ENCODE measurements around the gene PELI3. TPM values are rescaled to one million over a fixed set of nuclear protein-coding genes. Genes with fewer than 3 reads are reported as not detected.

PELI3 gene
- total and polyA plus RNA-seq, 2 of the 8 experiments (the other 6 are each of a cell fraction or from before 2014, with no cell fraction given), result 5.2 to 7.6 TPM

DNA sequence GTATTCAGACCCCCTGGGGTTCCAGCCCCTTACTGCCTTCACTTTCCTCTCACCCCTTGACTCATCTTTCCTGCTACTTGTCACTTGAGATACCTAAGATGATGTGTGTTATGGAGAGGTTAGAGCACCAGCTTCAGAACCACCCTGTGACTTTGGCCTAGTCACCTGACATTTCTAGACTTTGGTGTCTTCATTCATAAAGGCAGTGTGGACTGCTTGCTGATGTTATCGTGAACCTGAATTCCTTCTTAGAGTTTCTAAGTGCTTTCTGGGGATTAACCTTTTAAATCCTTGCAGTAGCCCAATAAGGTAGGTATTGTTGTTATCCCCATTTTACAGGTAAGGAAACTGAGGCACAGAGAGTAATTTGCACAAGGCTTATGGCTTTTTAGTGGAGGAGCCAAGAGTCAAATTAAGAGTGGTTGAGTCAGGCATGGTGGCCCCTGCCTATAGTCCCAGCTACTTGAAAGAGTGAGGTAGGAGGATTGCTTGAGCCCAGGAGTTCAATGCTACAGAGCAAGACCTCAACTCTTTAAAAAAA, 38.6 kb downstream of the PELI3 start:
- Histone ChIP-seq H2BK5ac (ENCODE audit: low read depth, low read length) (no peak overlapping the region), H2BK12ac (ENCODE audit: low read depth, low read length) (no peak overlapping the region), H3K23ac (ENCODE audit: insufficient read length) (no peak overlapping the region), H3K79me1 (ENCODE audit: low read depth, low read length) (no peaks in the 10 kb centered on the region), H3K23me2 (ENCODE audit: low read depth, low read length) (no peaks in the 10 kb centered on the region), H3K27me3 (replicated peaks in 1 of 4; ENCODE audit: control insufficient read depth in 3 of 4, extremely low read depth in 1 of 4, insufficient read depth in 3 of 4, low read length in 3 of 4) (no peaks in the 10 kb centered on the region), H3K36me3 (ENCODE audit: control insufficient read depth in 2 of 4, insufficient read depth in 4 of 4, low read length in 3 of 4) (peaks cover 0 to 9% (median 1%) of the 10 kb centered on the region in 4 experiments; a peak in 1 of 8 replicates), H3K4me2 (ENCODE audit: insufficient read depth in 1 of 2, low read depth in 2 of 2, low read length in 2 of 2) (no peak overlapping the region), H3K9me3 (ENCODE audit: insufficient read depth in 2 of 2, low read depth in 1 of 2, low read length in 1 of 2) (no peaks in the 10 kb centered on the region), H3K4me1 (replicated peaks in 1 of 4; ENCODE audit: control insufficient read depth in 3 of 4, insufficient read depth in 4 of 4, low read length in 3 of 4) (no peaks in the 10 kb centered on the region), H2AFZ (ENCODE audit: low read length) (no peak overlapping the region), H3K4me3 (ENCODE audit: extremely low read depth in 1 of 4, insufficient read depth in 2 of 4, low read depth in 3 of 4, low read length in 4 of 4) (no peak overlapping the region), H4K91ac (replicated peaks; ENCODE audit: insufficient read length, low read length) (no peak overlapping the region), H2AK5ac (ENCODE audit: low read depth, low read length) (no peak overlapping the region), H4K8ac (ENCODE audit: extremely low read depth, insufficient read depth, low read length) (no peak overlapping the region), H3K79me2 (ENCODE audit: control insufficient read depth in 1 of 2, insufficient read depth in 2 of 2, low read length in 2 of 2) (no peaks in the 10 kb centered on the region), H3K18ac (ENCODE audit: extremely low read depth, low read length) (no peak overlapping the region), H2BK20ac (ENCODE audit: low read length) (no peak overlapping the region), H3K14ac (ENCODE audit: insufficient read length) (no peak overlapping the region), H3K9ac (replicated peaks in 1 of 4; ENCODE audit: extremely low read depth in 1 of 4, low read depth in 3 of 4, low read length in 3 of 4) (no peak overlapping the region), H2BK120ac (replicated peaks; ENCODE audit: low read depth, low read length) (no peak overlapping the region), H4K20me1 (replicated peaks in 1 of 2; ENCODE audit: control insufficient read depth in 1 of 2, insufficient read depth in 2 of 2, low read length in 2 of 2) (no peaks in the 10 kb centered on the region), H3K27ac (ENCODE audit: low read depth, low read length) (no peak overlapping the region), H3K4ac (replicated peaks; ENCODE audit: insufficient read length, low read depth, low read length) (no peak overlapping the region), H4K5ac (ENCODE audit: insufficient read length, low read depth, low read length) (no peak overlapping the region), H2BK15ac (ENCODE audit: low read length) (no peak overlapping the region), H3K56ac (replicated peaks; ENCODE audit: insufficient read length, low read depth, low read length) (no peak overlapping the region)
- ChIA-PET POLR2A (ENCODE audit: partially characterized antibody) (no interaction called here), CTCF (ENCODE audit: partially characterized antibody) (interaction anchor here (1.2 to 2.0 kb wide), 5 partner anchors 10 to 173 kb away, joined by 3 to 6 read pairs (median 4); partner anchors contain the start of genes CCDC87 and CCS)
- TF ChIP-seq POLR2AphosphoS5 (IDR thresholded peaks at IDR 0.05; ENCODE audit: low read depth, low read length) (no peak), SRF (IDR thresholded peaks at IDR 0.05; ENCODE audit: low read depth, low read length) (no peak), KDM1A (IDR thresholded peaks at IDR 0.05; ENCODE audit: borderline replicate concordance, low read length) (no peak), E2F6 (IDR thresholded peaks at IDR 0.05) (no peak), NRF1 (IDR thresholded peaks at IDR 0.05; ENCODE audit: low read depth, low read length) (no peak), RFX5 (IDR thresholded peaks at IDR 0.05; ENCODE audit: borderline replicate concordance, low read depth, low read length) (no peak)
- DNase-seq (ENCODE audit: low read depth in 1 of 2, low spot score in 2 of 2) (no peak), FAIRE-seq (no peak)
- 100% methylated on average over 1 of the region's 1 CpG; no CpG with 5 or more reads in 1 of the 2 experiments for WGBS, 2 experiments (ENCODE audit: extremely low coverage in 1 of 2, insufficient coverage in 1 of 2, insufficient read length in 1 of 2, insufficient replicate concordance in 2 of 2, low coverage in 1 of 2, low lambda C conversion rate in 2 of 2, missing lambda C conversion rate in 1 of 2)
